Lower leg skin (tissue), 3 donors: Measurements from ENCODE around the gene MVB12B.

Experiments
- CTCF ChIP-seq, 3 donors: fragments of 450-650 bp; IDR thresholded peaks; one replicate each; pipeline ENCODE4 v1.5.1; 2016; ENCODE audit warnings: antibody characterized with exemption in 3 of 3, mild to moderate bottlenecking in 3 of 3, moderate library complexity in 2 of 3
- POLR2A ChIP-seq, 2 donors: fragments of 450-650 bp; IDR thresholded peaks; one replicate each; pipeline ENCODE4 v1.6.1; 2016 to 2017; ENCODE audit warnings: antibody characterized with exemption in 2 of 2, mild to moderate bottlenecking in 1 of 2, moderate library complexity in 1 of 2

GRCh38 chr9:126519660-126520420 is 193.2 kb downstream of the MVB12B start:
- TF ChIP-seq CTCF (IDR thresholded peaks at IDR 0.05) (no peak), POLR2A (IDR thresholded peaks at IDR 0.05) (no peak)
